Hematopoietic multipotent progenitor cell treated with erythropoietin and hydrocortisone succinate and interleukin-3 and kit ligand, for 4 days (in vitro differentiated cells): Measurements from ENCODE around the gene CA4.
"Not testable (repeated sequence)": the region's sequence is repeated elsewhere in the genome, so short reads cannot be mapped to it uniquely, and the experiment has no call there.

Experiments used
- DNase-seq: peaks from one replicate; pipeline ENCODE4 v3.0.0-alpha.2; 2015

Gene CA4

GRCh38 chr17:60155815-60156214 is 6.0 kb downstream of the CA4 start:
- no peak for DNase-seq

GRCh38 chr17:60156746-60157145 is 7.0 kb downstream of the CA4 start:
- no peak for DNase-seq

GRCh38 chr17:60157487-60158040 is 7.8 kb downstream of the CA4 start:
- no peak for DNase-seq

GRCh38 chr17:60158751-60159478 is 9.1 kb downstream of the CA4 start:
- DNase-seq = no peak

- DNase-seq = no peak
These were observed 9.7 kb downstream of the CA4 start for GRCh38 chr17:60159479-60159866.

GRCh38 chr17:60160829-60161501 is 11.2 kb downstream of the CA4 start:
- no peak for DNase-seq

GRCh38 chr17:60161598-60162330 is 12.0 kb downstream of the CA4 start:
- DNase-seq = peak; percentile 56

- peak; percentile 57 for DNase-seq
These were observed 13.5 kb downstream of the CA4 start for GRCh38 chr17:60163108-60163784.

GRCh38 chr17:60164164-60164563 is 14.4 kb downstream of the CA4 start:
- no peak for DNase-seq

GRCh38 chr17:60164697-60165096 is 14.9 kb downstream of the CA4 start:
- no peak for DNase-seq

GRCh38 chr17:60165223-60165622 is 15.4 kb downstream of the CA4 start:
- DNase-seq = no peak

GRCh38 chr17:60165971-60166370 is 16.2 kb downstream of the CA4 start:
- DNase-seq = peak; percentile 66

GRCh38 chr17:60167065-60167741 is 17.4 kb downstream of the CA4 start:
- DNase-seq = no peak

- DNase-seq = no peak
These were observed 18.9 kb downstream of the CA4 start for GRCh38 chr17:60168654-60169053.

- DNase-seq = peak; percentile 72
These were observed 20.4 kb downstream of the CA4 start for GRCh38 chr17:60169921-60170817.

- DNase-seq = no peak
These were observed 21.3 kb downstream of the CA4 start for GRCh38 chr17:60170835-60171752.

- no peak for DNase-seq
These were observed 21.9 kb downstream of the CA4 start for GRCh38 chr17:60171753-60172079.

GRCh38 chr17:60173304-60173819 is 23.6 kb downstream of the CA4 start:
- DNase-seq = no peak

GRCh38 chr17:60174035-60174434 is 24.3 kb downstream of the CA4 start:
- no peak for DNase-seq

- DNase-seq = not testable (repeated sequence)
These were observed 25.0 kb downstream of the CA4 start for GRCh38 chr17:60174767-60175166.
